ENCODE measurements around the gene BICD1. TPM values are rescaled to one million over a fixed set of nuclear protein-coding genes. Genes with fewer than 3 reads are reported as not detected.

Gene BICD1
- total RNA-seq = 1 to 10 TPM; 1.0 to 4.9 (median 2.1) TPM
- long read RNA-seq = 0 reads

- intact Hi-C loops (cut with DNase I) = no loop called here
- peak within 1 kb of the TSS; percentile 26 to 69 (median 33) for H3K27ac ChIP-seq
Measured at GRCh38 chr12:32106517-32107358, at the start of gene BICD1. Gene BICD1 (plus strand): TSS chr12:32106847. CDS start chr12:32107332, 485 bp downstream.

GRCh38 chr12:32061033-32061432 lies 45.6 kb upstream of the BICD1 start:
- H3K27me3 ChIP-seq = no peaks in the 10 kb centered on the region
- H3K4me3 ChIP-seq = no peak overlapping the region
- H3K9me3 ChIP-seq = no peaks in the 10 kb centered on the region
- ATAC-seq = no peak
- WGBS (ENCODE audit: insufficient coverage, low coverage, low lambda C conversion rate, missing lambda C conversion rate) = 97% methylated on average over 3 of the region's 3 CpGs
- DNase-seq = no peak
- H3K36me3 ChIP-seq = no peaks in the 10 kb centered on the region
- H3K27ac ChIP-seq = no peak overlapping the region
- intact Hi-C loops (cut with DNase I) = no loop called here
- H3K4me1 ChIP-seq = no peaks in the 10 kb centered on the region
- no peak for TF ChIP-seq POLR2A (IDR thresholded peaks at IDR 0.05)
- TF ChIP-seq CTCF (IDR thresholded peaks at IDR 0.05) = no peak

More at GRCh38 chr12:32106517-32107358, at the start of gene BICD1:
- ATAC-seq (peak; percentile 97 to 99 (median 98)), DNase-seq (peak; percentile 79 to 90 (median 88))
- Histone ChIP-seq H3K4me1 (no peaks in the 10 kb centered on the region), H3K36me3 (no peaks in the 10 kb centered on the region), H3K4me3 (peak within 1 kb of the TSS; percentile 81 to 87 (median 84)), H3K27me3 (no peaks in the 10 kb centered on the region), H3K9me3 (no peaks in the 10 kb centered on the region)
- under 1% methylated on average over 17 of the region's 96 CpGs for WGBS (ENCODE audit: insufficient coverage, low coverage, low lambda C conversion rate, missing lambda C conversion rate)
- TF ChIP-seq POLR2A (IDR thresholded peaks at IDR 0.05) (peak; percentile 68), CTCF (IDR thresholded peaks at IDR 0.05) (peak in 3 of 4 donors; percentile 36 to 45 (median 40))

- H3K4me3 ChIP-seq = no peak overlapping the region
Measured at GRCh38 chr12:32062881-32063280, 43.8 kb upstream of the BICD1 start.

GRCh38 chr12:32063796-32064195 lies 42.9 kb upstream of the BICD1 start:
- WGBS (ENCODE audit: insufficient coverage, low coverage, low lambda C conversion rate, missing lambda C conversion rate) = 100% methylated on average over 2 of the region's 4 CpGs
- TF ChIP-seq POLR2A (IDR thresholded peaks at IDR 0.05) (no peak), CTCF (IDR thresholded peaks at IDR 0.05) (no peak)
- no peaks in the 10 kb centered on the region for H3K4me1 ChIP-seq
- H3K27ac ChIP-seq = no peak overlapping the region
- intact Hi-C loops (cut with DNase I) = no loop called here
- H3K4me3 ChIP-seq = no peak overlapping the region
- DNase-seq (no peak), ATAC-seq (no peak)
- no peaks in the 10 kb centered on the region for H3K27me3 ChIP-seq
- no peaks in the 10 kb centered on the region for H3K9me3 ChIP-seq
- H3K36me3 ChIP-seq = no peaks in the 10 kb centered on the region

More at GRCh38 chr12:32062881-32063280, 43.8 kb upstream of the BICD1 start:
- ATAC-seq (no peak), DNase-seq (no peak)
- Histone ChIP-seq H3K27ac (no peak overlapping the region), H3K36me3 (no peaks in the 10 kb centered on the region), H3K27me3 (no peaks in the 10 kb centered on the region), H3K4me1 (no peaks in the 10 kb centered on the region), H3K9me3 (no peaks in the 10 kb centered on the region)
- no peak for TF ChIP-seq CTCF (IDR thresholded peaks at IDR 0.05)
- no peak for TF ChIP-seq POLR2A (IDR thresholded peaks at IDR 0.05)
- WGBS (ENCODE audit: insufficient coverage, low coverage, low lambda C conversion rate, missing lambda C conversion rate) = 46% methylated on average over 2 of the region's 2 CpGs
- intact Hi-C loops (cut with DNase I) = no loop called here

Measured in right lobe of liver (tissue), 6 donors.